ENCODE measurements around the gene BTBD9.
"Not testable (repeated sequence)": the region's sequence is repeated elsewhere in the genome, so short reads cannot be mapped to it uniquely, and the experiment has no call there.

Gene BTBD9

DNA sequence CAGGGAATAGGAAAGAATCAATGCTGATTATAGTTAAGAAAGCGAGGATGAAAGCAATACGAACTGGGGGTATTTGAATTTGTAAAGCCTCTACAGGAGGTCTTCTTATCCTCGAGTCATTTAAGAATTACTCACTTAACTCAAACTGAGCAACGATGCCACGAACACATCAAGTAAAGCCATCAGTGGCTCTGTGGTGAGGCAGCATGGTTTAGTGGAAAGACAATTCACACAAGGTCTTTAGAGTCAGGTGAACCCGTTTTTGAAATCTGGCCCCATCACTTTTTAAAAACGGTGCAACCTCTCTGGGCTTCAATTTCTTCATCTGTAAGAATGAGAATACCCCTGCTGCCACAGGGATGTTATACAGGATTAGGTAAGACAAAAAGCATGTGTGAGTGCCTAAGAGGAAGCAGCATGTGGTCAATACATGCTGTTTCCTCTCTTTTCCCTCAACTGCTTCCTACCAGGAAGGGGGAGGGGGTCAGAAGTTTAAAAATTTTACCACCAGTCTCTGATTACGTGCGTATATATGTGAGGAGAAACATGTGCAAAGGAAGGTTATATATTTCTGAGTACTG is 162.0 kb downstream of the BTBD9 start:
- no peak for DNase-seq

DNA sequence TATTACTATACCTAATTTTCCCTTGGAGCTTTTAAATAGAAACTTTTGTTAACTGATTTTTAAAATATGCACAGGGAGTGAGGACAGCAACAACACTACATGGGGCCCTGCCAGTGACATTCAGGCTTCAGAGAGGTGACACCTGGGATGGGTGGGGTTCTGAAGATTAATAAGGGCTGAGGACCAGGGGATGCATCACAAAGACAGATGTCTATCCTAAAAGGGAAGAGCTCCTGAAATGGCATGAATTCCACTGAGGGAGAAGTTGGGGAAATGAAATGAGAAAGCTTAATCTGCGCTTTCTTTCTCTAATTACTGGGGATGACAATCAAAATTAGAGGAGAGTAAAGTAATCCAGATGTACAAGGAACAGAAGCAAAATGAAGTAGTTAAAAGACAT is 162.8 kb downstream of the BTBD9 start:
- no peak for DNase-seq

DNA sequence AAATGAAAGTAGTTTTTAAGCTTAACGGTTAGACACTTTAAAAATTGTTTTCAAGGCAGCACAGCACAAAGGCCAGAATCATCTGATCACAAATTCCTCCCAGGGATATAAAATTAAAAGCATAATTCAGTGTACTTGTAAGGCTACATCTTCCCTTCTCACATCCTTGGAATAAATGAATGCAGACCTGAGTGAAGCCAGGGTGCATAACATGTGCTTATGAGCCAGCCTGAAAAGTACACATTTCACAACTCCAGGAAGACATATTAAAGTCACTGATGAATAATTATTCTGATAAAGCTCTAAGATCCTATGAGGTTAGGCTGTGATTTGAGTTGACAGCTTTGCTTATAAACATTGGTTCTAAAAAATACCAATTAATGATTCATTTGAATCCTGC is 163.6 kb downstream of the BTBD9 start:
- DNase-seq, result no peak

DNA sequence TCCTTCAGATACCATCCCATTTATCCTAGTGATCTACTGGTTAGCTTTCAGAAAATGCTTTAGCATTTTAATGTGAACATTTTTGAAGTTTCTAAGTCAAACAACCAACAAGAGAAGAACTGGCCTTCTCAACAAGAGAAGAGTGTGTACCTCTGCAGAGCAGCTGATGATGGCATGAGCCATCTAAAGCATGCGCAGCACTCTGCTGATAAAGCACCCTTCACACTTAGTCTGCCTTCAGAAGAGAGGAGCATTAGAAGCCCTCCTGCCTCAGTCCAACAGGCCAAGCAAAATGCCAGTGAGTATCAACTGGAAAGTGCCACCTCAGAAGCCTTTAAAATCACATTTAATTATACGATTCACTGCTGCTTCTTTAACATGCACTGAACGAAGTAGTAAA is 169.2 kb downstream of the BTBD9 start:
- no peak for DNase-seq

DNA sequence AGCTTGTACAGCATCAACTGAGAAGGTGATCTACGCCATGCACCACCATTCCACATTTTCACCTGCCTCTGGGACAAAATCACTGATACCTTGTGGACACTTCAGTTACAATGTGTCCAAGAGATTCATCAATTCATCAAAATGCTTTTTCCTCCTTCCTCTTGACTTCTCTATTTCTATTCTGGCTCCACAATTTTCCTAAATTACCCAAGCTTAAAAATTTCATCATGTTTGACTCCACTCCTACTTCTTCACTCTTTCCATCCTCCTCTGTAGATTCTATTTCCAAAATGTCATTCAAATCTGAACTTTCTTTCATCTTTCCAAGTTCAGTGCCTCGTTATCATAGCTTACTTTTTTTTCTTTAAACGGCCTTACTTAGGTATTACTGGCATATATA is 172.2 kb downstream of the BTBD9 start:
- no peak for DNase-seq

DNA sequence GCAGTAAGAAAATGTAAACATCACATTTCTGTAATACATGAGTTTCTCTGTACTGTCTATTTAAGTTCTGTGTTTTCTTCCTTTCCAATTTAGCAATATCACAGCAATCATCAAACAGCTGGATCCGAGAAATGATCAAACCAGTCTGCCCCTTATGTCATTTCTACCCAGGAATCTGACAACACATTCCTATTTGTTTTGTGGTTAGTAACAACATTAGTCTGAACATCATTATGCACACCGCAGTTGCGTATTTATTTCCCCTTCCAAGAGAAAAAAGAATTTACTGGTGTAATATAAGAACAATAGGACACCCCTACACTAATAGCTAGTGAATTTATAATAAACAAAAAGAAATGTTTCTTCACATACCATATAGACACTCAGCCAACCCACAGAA is 179.5 kb downstream of the BTBD9 start:
- no peak for DNase-seq

DNA sequence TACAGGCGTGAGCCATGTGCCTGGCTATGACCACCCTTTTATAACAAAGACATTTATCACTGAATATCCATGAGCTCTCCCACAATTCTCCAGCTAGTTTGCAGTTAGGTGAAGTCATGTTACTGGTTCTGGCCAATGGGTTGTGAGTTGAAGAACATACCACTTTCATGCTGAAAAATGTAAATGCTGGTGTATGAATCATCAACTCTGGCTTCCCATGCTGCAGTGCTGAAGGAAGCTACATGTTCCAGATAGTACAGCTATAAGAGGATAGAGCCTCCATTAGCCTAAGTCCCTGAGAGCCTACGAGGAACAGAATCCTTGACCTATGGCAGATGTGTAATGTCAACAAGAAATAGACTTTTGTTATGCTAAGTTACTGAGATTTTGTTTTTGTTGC is 180.4 kb downstream of the BTBD9 start:
- DNase-seq, result no peak

DNA sequence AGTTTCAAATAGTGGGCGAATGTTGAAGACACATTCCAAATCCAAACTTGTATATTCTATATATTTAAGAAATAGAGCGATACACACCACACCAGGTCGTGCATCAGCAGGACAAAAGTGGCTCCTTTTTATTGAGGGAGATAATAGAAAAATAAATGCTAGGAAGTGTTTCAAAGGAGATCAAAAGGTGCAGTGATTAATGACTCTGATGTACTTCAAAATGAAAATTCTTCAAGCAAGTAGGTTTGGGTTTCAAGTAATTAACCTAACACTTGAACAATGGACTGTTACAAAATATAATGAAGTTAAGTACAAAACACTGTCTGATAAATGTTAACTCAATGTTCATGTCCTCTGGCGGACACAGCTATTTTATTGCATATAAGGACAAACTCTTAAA is 185.9 kb downstream of the BTBD9 start:
- DNase-seq, result no peak

DNA sequence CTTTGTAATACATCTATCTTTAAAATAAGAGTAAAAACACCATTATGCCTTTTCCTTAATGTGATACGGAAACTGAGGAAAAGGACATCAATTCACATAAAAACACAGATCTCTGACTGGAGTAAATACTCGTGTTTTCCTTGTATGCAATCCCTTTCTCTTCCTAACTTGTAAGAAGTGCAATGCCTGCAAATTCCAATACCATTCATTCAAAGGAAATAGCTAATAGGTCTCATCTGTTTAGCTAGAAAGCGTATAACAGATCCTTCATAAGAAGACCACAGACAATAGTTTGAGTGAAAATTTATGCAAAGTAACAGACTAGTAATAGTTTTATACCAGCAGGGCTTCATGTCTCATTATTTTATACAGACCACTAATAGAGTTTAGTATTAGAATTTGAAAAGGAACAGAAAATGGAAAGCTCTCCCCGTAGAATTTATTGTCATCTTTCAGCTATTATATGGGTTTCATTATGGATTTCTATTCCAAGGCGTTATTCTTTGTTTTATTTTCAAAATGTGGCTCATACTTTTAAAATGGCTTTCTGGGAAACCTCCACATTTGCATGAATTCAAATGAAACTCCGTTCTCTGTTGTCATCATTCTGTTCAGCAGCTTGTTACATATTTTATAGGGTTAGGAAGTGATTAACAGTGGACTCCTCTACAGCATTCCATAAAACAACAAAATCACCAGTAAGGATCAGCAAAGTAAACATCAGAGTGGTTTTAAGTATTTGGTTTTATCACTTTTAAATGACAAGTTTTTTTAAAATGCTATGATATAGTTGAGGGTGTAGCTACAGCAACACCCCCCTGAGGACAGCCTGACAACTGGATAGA is 186.7 kb downstream of the BTBD9 start:
- no peak for DNase-seq

DNA sequence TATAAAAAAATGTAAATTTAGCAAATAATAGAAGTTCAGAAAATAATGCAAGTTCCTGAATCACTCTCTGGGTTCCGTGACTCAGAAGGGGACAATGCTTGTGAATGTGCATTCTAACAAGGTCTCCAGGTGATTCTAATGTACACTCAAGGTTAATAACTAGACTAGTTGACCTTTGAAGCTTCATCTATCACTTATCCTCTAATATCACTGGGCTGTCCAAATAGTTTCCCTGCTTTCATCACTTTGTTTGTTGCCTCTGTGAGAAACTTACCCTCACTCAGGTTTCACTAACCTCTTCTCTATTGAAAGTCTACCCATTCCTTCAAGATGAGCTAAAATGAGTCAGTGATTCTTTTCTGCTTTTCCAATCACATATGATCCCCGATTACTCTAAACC is 189.0 kb downstream of the BTBD9 start:
- no peak for DNase-seq

DNA sequence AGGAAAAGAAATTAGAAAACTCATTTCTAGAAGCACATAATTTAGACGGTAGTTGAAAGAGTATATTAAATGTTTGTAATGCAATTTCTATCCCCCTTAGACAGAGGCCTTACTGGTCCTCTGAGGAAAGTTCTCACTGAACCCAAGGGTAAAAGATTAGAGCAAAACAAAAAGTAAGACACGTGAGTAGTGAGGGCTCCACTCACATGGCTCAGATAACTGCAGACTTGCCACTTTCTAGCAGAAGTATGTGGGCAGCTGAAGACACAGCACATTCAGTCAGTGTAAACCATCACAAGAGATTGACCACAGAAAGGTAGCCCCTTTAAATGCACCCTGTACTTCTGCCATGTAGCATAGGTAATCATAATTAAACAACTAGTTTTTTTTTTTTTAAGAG is 193.8 kb downstream of the BTBD9 start:
- no peak for DNase-seq

DNA sequence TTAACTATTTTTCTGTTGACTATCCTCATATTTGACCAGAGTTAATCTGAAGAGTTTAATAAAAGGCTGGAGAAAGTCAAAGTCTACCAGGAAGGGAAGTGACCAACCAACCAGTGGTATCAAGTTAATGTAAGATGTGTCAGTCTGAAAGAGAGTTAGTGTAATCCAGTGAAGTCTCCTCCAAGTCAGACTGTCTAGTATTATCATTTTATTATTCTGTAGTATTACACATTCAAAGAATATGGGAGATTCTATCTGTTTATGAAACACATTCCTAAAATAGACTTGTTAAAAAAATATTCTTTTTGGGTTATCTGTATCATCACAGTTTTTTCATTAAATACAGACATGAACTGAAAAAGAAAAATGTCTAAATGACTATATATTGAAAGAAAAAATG is 194.4 kb downstream of the BTBD9 start:
- DNase-seq, result no peak

DNA sequence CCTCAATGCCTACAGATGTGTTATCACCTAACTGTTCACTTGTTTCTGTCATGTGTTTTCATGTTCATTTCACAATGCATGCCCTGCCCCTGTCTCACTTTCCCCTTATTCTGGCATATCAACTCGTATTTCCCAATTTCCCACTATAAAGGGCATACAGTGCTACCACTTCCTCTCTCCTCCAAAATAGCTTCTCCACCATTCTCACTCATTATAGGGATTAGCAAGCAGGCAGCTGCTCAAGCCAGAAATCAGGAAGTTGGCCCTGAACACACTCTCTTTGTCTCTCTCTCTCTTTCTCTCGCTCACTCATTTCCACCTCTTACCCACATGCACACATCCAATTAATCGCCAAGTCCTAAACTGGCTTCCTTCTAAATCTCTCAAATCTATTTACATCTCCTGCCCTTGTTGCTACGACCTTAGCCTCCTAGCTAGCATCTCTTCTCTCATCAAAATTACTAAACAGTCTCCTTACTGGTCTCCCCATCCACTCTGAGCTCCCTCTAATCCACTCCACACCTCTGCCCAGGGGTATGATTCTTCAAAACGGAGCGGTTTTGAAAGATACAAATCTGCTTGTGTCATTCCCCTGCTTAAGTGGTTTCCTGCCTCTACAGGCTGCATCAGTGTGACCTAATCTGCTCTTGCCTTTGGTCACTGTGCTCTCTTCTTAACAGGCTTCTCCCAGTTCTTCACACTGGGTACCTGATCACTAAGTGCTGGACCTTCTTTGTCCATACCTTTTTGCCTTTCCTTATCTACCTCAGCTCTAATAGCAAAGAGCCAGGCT is 196.2 kb downstream of the BTBD9 start:
- no peak for DNase-seq

DNA sequence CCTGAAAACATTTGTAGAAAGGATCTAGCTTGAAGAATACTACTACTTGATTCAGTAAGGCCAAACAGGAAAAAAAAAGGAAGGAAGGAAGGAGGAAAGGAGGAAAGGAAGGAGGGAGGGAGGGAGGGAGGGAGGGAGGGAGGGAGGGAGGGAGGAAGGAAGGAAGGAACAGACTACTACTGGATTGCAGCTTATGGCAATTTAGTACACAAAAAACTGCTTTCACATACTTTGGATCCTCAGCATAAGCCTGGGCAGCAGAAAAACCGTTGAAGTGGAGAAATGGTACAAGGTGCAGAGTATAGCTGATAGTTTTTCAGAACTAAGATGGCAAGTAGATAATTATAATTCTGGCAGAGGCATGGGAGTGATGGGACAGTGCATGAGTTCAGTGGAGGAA is 201.6 kb downstream of the BTBD9 start:
- DNase-seq, result no peak

DNA sequence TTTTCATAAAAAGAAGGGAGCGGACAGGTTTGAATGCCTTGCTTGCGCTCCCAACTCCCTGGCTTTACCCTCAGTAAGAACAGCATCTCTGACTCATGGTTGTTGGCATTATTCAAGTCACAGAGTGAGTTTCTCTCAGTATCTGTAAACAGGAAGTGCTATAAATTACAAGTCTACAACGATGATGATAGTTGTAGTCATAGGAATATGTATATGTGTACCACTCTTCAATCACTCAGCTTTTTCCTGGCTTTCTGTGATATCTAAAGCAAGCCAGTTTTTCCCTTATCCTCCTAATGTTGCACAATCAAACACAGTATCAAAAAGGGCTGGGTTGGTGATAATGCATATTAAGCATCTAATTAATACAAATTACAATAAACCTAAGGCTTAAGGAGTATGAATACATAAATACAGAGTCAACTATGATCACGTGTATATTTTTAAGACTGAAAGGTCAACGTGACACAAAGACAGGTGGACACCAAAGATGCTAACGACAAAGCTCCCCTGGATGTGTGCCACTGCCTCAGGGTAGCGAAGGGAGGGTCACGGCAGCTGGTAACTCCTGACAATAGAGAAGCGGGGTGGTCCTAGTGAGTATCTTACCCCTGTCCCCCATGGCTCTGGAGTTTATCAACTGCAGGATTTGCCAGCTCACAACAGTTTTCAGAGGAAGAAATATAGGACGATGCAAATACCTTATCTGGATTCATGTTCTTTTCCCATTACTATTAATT is 202.8 kb downstream of the BTBD9 start:
- DNase-seq, result no peak

DNA sequence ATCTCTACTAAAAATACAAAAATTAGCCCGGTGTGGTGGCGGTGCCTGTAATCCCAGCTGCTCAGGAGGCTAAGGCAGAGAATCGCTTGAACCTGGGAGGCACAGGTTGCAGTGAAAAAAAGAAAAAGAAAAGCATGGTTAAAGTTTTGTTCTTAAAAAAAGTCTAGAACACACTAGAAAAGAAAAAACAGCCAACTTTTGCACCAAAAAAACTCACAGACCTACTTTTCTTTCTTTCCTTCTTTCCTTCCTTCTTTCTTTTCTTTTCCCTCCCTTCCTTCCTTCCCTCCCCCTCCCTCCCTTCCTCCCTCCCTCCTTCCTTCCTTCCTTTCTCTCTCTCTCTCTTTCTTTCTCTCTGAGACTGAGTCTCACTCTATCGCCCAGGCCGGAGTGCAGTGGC is 204.4 kb downstream of the BTBD9 start:
- no peak for DNase-seq

DNA sequence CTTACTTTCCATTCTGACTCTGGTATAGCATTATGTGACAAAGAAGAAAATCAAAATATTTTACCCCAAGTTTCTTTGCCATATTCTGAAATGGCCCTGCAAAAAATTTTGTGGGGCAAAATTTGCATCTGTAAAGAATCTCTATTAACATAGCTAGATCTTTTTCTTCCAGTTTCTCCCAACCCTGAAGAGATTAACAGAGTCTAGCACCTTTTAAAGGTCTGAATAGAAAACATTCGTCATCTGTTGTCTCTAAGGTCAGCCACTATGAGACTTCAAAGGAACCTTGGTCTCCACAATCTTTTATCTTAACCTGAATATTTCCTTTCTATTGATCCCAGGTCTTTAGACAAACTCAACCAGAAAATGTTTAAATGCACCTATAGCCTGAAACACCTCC is 205.7 kb downstream of the BTBD9 start:
- DNase-seq, result no peak

DNA sequence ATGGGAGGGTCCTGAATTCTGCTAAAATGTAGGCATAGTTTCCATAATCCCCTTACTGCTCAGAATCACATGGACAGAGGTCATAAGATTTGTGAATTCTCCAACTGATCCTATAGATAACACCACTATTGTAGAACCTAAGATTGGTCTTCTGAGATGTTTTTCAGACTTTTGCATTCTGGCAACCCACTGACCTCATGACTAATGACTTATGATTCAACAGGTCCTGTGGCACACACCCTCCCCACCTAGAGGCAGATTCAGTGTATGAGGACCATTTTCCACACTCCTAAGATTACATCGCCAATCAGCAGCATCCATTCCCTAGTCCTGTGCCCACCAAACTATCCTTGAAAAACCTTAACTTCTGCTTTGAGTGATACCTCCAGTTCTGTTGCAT is 207.2 kb downstream of the BTBD9 start:
- no peak for DNase-seq

DNA sequence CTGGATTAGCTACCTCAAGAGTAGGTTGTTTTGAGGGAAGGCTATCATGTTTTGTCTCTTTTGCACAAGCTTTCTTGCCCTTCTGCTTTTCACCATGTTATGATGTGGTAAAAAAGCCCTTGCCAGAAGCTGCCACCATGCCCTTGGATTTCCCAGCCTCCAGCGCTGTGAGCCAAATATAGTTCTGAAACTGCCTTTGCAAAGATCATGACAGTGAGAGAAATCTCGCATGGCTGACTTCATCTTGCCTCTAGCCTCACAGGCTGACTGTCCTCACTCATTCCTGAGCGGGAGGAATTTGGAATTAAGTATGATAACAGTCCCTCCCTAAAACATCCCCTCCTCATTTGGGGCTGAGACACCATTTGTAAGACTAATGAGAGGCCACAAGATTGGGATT is 207.7 kb downstream of the BTBD9 start:
- DNase-seq, result no peak

DNA sequence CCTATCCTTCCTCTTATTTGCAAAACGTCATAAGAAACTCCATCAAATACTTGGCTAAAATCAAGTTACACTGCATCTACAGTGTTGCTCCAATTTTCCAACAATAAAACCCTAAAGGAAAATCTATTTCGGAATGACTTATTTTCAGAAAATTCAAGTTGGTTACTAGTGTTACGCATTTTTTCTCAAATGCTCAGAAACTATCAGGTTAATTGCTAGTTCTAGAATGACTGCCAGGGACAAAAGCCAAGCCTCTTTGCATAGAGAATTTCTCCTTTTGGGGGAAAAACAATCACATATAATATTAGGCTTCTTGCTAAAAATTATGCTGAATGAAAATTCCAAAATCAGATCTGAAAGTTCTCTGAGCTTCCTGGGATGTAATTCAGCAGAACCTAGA is 210.2 kb downstream of the BTBD9 start:
- DNase-seq, result no peak

DNA sequence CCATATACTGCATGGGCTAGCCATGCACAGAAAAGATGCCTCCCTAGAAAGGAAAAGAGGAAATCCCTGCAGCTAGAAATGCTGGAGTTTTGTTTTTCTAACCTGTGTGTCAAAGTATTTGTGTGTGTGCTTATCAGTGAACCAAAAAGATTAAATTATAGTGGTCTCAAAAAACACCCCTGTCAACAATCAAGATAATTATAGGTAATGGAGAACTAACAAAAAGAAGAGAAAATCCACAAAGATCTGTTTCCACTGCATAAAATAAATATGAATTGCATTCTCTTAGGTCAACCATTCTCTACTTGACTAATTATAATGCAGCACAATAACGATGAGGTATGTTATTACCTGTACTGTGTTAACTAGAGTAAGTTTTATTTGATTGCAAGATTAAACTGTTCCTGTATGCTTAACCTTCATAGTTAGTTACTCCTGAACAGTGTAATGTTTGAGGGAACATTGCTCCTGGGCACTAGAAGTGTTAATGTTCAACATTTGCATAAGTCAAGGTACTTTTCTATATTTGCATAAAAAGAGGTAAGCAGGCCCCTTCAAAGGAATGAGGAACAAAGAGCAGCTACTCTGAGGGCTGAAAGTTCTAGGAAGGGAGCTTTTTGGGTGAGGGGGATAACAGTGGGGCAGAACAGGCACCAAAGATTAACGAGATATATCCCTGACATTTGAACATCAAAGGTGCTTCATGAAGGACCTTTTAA is 212.1 kb downstream of the BTBD9 start:
- DNase-seq, result no peak

DNA sequence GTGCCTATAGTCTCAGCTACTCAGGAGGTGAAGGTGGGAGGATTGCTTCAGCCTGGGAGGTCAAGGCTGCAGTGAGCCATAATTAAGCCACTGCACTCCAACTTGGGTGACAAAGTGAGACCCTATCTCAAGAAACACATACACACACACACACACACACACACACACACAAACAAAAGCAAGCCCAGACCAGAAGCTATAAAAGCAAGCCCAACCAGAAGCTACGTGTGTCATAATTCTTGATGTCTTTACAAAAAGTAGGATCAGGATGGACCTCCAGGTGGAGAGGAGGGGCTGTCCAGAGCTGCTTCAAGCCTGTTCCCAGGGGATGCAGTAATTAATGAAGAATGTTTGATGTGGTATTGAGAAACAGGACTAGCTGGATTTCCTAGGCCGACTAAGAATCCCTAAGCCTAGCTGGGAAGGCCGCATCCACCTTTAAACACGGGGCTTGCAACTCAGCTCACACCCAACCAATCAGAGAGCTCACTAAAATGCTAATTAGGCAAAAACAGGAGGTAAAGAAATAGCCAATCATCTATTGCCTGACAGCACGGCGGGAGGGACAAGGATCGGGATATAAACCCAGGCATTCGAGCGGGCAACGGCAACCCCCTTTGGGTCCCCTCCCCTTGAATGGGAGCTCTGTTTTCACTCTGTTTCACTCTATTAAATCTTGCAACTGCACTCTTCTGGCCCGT is 213.8 kb downstream of the BTBD9 start:
- not testable (repeated sequence) for DNase-seq
